ENCODE measurements around the gene IL10RA. TPM values are rescaled to one million over a fixed set of nuclear protein-coding genes. Genes with fewer than 3 reads are reported as not detected.

IL10RA gene
- total RNA-seq, 1 experiment from 2014 or later, result 0.41 TPM

DNA sequence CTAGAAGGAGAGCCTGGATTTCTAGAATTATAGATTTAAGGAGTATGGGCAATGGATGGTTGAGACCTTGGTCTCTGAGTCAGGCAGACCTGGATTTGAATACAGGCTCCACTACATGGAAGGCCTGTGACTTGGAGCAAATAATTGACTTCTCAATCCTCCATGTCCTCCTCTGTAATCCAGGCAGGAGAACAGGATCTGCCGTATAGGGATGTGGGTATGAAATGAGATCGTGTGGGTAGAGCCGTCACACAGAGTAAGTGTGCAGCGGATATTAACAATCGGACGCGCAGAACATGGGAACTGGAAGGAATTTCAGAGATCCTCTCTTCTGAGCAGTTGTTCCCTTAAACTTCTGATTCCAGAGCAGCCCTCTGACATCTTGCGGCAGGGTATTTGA lies 45.5 kb upstream of the IL10RA start:
- ChIA-PET CTCF (no interaction called here), POLR2A (no interaction called here)
- DNase-seq (ENCODE audit: low read depth, low spot score) (no peak), ATAC-seq (no peak)
- in situ Hi-C loops (cut with HindIII; ENCODE audit: low pct_unique_long_range_greater_than_20kb, low sequenced_read_pairs) (no loop called here), intact Hi-C loops (cut with micrococcal nuclease; ENCODE audit: unreplicated experiment) (no loop called here)
- BruUV-seq (replicated peaks), result no TSS peak
- no peak overlapping the region for H3K27ac ChIP-seq (ENCODE audit: low read length)
- no peaks in the 10 kb centered on the region for H3K4me1 ChIP-seq (ENCODE audit: control insufficient read depth, insufficient read depth, low read length)
- TF ChIP-seq POLR2AphosphoS5 (IDR thresholded peaks at IDR 0.05; ENCODE audit: low read depth, low read length), result no peak
- no peaks in the 10 kb centered on the region for H3K9me3 ChIP-seq (ENCODE audit: control insufficient read depth, insufficient read depth, low read depth, low read length)
- no peaks in the 10 kb centered on the region for H3K36me3 ChIP-seq (ENCODE audit: control insufficient read depth, insufficient read depth, low read length)
- H3K4me3 ChIP-seq (ENCODE audit: low read depth in 2 of 2, low read length in 2 of 2), result no peak overlapping the region
- H3K27me3 ChIP-seq (ENCODE audit: control insufficient read depth, insufficient read depth, low read length), result peaks cover 33% of the 10 kb centered on the region

DNA sequence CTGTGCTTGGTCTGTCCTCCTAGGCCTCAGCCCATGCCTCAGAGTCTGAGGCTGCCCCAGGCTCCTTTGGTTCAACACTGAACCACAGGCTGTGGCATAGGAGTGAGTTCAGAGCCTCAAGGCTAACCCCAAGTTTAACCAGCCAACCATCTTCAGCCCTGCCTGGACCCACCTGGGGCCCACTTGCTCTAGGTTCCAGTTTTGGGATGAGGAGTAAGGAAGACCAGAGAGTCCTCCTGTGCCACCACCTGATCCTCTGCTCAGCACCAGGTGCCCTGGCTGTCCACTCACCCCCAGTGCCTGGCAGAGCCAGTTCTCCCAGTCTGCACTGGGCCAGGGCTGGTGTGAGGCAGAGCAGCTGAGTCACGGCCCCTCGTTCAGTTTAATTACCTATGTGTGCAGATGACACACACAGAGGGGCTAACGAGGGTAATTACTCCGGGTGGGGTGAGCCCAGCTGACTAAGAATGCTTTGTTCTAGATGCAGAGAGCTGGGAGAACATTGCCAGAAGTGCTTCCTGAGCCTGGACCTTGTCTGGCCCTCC lies 45.0 kb upstream of the IL10RA start:
- intact Hi-C loops (cut with micrococcal nuclease; ENCODE audit: unreplicated experiment), result no loop called here
- in situ Hi-C loops (cut with HindIII; ENCODE audit: low pct_unique_long_range_greater_than_20kb, low sequenced_read_pairs), result no loop called here
- no peak overlapping the region for H3K4me3 ChIP-seq (ENCODE audit: low read depth in 2 of 2, low read length in 2 of 2)
- TF ChIP-seq, protein P1, sequence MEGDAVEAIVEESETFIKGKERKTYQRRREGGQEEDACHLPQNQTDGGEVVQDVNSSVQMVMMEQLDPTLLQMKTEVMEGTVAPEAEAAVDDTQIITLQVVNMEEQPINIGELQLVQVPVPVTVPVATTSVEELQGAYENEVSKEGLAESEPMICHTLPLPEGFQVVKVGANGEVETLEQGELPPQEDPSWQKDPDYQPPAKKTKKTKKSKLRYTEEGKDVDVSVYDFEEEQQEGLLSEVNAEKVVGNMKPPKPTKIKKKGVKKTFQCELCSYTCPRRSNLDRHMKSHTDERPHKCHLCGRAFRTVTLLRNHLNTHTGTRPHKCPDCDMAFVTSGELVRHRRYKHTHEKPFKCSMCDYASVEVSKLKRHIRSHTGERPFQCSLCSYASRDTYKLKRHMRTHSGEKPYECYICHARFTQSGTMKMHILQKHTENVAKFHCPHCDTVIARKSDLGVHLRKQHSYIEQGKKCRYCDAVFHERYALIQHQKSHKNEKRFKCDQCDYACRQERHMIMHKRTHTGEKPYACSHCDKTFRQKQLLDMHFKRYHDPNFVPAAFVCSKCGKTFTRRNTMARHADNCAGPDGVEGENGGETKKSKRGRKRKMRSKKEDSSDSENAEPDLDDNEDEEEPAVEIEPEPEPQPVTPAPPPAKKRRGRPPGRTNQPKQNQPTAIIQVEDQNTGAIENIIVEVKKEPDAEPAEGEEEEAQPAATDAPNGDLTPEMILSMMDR (IDR thresholded peaks at IDR 0.05), result no peak
- TF ChIP-seq, protein P2, sequence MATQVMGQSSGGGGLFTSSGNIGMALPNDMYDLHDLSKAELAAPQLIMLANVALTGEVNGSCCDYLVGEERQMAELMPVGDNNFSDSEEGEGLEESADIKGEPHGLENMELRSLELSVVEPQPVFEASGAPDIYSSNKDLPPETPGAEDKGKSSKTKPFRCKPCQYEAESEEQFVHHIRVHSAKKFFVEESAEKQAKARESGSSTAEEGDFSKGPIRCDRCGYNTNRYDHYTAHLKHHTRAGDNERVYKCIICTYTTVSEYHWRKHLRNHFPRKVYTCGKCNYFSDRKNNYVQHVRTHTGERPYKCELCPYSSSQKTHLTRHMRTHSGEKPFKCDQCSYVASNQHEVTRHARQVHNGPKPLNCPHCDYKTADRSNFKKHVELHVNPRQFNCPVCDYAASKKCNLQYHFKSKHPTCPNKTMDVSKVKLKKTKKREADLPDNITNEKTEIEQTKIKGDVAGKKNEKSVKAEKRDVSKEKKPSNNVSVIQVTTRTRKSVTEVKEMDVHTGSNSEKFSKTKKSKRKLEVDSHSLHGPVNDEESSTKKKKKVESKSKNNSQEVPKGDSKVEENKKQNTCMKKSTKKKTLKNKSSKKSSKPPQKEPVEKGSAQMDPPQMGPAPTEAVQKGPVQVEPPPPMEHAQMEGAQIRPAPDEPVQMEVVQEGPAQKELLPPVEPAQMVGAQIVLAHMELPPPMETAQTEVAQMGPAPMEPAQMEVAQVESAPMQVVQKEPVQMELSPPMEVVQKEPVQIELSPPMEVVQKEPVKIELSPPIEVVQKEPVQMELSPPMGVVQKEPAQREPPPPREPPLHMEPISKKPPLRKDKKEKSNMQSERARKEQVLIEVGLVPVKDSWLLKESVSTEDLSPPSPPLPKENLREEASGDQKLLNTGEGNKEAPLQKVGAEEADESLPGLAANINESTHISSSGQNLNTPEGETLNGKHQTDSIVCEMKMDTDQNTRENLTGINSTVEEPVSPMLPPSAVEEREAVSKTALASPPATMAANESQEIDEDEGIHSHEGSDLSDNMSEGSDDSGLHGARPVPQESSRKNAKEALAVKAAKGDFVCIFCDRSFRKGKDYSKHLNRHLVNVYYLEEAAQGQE (IDR thresholded peaks at IDR 0.05; ENCODE audit: insufficient read depth in 1 of 2, low read depth in 2 of 2, low read length in 1 of 2), result no peak
- TF ChIP-seq TCF7L2 (IDR thresholded peaks at IDR 0.05; ENCODE audit: low read depth, low read length), result no peak
- no peaks in the 10 kb centered on the region for H3K4me1 ChIP-seq (ENCODE audit: control insufficient read depth, insufficient read depth, low read length)
- ATAC-seq, result no peak
- H3K27me3 ChIP-seq (ENCODE audit: control insufficient read depth, insufficient read depth, low read length), result peaks cover 33% of the 10 kb centered on the region
- no peak overlapping the region for H3K27ac ChIP-seq (ENCODE audit: low read length)
- no peak for DNase-seq (ENCODE audit: low read depth, low spot score)
- H3K36me3 ChIP-seq (ENCODE audit: control insufficient read depth, insufficient read depth, low read length), result no peaks in the 10 kb centered on the region
- H3K9me3 ChIP-seq (ENCODE audit: control insufficient read depth, insufficient read depth, low read depth, low read length), result no peaks in the 10 kb centered on the region
- BruUV-seq (replicated peaks), result no TSS peak
- CTCF ChIA-PET, result no interaction called here
- POLR2A ChIA-PET, result no interaction called here

DNA sequence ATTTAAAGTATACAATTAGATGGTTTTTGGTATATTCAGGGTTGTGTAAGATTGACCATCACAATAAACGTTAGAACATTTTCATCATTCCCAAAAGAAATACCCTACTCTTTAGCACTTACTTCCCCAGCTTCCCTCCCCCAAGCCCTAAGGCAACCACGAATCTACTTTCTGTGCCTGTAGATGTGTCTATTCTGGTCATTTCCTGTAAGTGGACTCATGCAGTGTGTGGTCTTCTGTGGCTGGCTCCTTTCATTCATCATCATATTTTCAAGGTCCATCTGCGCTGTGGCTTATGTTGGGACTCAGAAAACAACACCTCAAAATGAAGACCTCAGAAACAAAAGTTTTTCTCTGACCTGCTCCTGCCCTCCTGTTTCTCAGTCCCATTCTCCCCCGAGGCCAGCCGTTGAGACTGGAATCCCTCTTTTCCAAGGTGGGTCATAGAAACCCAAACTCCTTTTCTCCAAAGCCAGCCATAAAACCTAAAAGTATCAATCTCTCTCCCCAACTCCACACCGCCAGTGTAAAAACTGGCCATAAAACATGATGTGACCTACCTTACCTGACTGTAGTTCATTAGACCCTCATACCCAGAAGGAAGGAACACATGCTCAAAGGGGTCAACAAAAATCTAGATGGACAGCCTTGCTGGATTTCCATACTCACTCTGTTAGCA lies 44.1 kb upstream of the IL10RA start:
- DNase-seq (ENCODE audit: low read depth, low spot score) (no peak), ATAC-seq (no peak)
- ChIA-PET CTCF (interaction anchor here (1.4 kb wide), 1 partner anchor 111 kb away, joined by 5 read pairs; no protein-coding TSS in a partner anchor), POLR2A (no interaction called here)
- no TSS peak for BruUV-seq (replicated peaks)
- in situ Hi-C loops (cut with HindIII; ENCODE audit: low pct_unique_long_range_greater_than_20kb, low sequenced_read_pairs), result no loop called here
- intact Hi-C loops (cut with micrococcal nuclease; ENCODE audit: unreplicated experiment), result no loop called here
- Histone ChIP-seq H3K4me1 (ENCODE audit: control insufficient read depth, insufficient read depth, low read length) (no peaks in the 10 kb centered on the region), H3K4me3 (ENCODE audit: low read depth in 2 of 2, low read length in 2 of 2) (no peak overlapping the region), H3K9me3 (ENCODE audit: control insufficient read depth, insufficient read depth, low read depth, low read length) (no peaks in the 10 kb centered on the region), H3K36me3 (ENCODE audit: control insufficient read depth, insufficient read depth, low read length) (no peaks in the 10 kb centered on the region), H3K27ac (ENCODE audit: low read length) (no peak overlapping the region), H3K27me3 (ENCODE audit: control insufficient read depth, insufficient read depth, low read length) (peaks cover 30% of the 10 kb centered on the region)
- TF ChIP-seq, protein P2 (IDR thresholded peaks at IDR 0.05; ENCODE audit: insufficient read depth in 1 of 2, low read depth in 2 of 2, low read length in 1 of 2), result no peak

All from Panc1 (cell line).